ENCODE results near the gene NEURL2.

DNA sequence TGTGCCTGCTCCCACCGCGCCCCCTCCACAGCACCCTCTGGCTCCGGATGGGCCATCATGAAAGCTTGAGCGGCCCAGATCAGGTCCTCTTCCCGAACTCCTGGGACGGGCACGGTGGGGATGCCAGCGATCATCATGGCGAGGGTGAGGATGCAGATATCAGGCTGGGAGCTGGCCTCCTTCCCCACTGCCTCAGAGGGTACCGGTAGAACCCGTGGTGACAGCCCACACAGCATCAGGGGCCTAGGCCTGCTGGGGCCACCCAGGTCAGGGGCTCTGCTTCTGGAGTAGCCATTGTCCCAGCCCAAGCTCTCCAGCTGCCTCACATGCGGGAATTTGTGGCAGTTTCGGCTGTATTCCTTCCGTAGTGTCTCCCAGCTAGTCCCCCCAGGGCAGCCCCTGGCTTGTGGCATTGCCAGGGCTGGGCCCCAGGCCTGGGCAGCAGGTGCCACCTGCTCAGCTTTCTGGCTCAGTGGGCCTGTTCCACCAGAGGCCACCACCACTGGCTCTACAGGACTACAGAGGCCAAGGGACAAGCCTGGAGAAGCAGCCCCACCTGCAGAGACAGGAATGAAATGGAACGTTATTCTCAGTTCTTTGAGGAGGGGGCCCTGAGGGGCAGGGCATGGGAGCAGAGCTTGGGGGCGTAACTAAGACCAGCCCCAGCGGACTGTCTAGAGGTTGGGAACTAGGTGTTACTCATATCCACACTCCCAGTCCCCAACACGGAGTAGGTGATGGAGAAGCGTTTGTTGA is 4.2 kb downstream of the NEURL2 start:
- TF ChIP-seq EZH2 (IDR thresholded peaks at IDR 0.05; ENCODE audit: low read length, unreplicated experiment) = no peak
- TF ChIP-seq, protein P1, sequence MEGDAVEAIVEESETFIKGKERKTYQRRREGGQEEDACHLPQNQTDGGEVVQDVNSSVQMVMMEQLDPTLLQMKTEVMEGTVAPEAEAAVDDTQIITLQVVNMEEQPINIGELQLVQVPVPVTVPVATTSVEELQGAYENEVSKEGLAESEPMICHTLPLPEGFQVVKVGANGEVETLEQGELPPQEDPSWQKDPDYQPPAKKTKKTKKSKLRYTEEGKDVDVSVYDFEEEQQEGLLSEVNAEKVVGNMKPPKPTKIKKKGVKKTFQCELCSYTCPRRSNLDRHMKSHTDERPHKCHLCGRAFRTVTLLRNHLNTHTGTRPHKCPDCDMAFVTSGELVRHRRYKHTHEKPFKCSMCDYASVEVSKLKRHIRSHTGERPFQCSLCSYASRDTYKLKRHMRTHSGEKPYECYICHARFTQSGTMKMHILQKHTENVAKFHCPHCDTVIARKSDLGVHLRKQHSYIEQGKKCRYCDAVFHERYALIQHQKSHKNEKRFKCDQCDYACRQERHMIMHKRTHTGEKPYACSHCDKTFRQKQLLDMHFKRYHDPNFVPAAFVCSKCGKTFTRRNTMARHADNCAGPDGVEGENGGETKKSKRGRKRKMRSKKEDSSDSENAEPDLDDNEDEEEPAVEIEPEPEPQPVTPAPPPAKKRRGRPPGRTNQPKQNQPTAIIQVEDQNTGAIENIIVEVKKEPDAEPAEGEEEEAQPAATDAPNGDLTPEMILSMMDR (conservative IDR thresholded peaks at IDR 0.05; ENCODE audit: low read depth, low read length) = no peak
- TF ChIP-seq EZH2phosphoT487 (IDR thresholded peaks at IDR 0.05; ENCODE audit: borderline replicate concordance, low read length) = no peak
